ENCODE data around the gene SLCO2B1.

- TF ChIP-seq GATA2 (IDR thresholded peaks at IDR 0.05; ENCODE audit: low read depth, low read length) (no peak), GATA3 (IDR thresholded peaks at IDR 0.05; ENCODE audit: low read depth, low read length) (no peak)
Observed at GRCh38 chr11:75244052-75244814, 93.3 kb downstream of the SLCO2B1 start.
